ENCODE measurements around the gene TUBA3C.

The TUBA3C gene

GRCh38 chr13:19150712-19151228, 30.9 kb downstream of the TUBA3C start:
- Histone ChIP-seq H4K20me1 (ENCODE audit: insufficient read depth, low read length, poor library complexity, severe bottlenecking) (no peaks in the 10 kb centered on the region), H3F3A (ENCODE audit: low read depth) (no peaks in the 10 kb centered on the region), H3K4me3 (ENCODE audit: low read length, poor library complexity, severe bottlenecking) (no peak overlapping the region), H3K4me1 (ENCODE audit: insufficient read depth, low read length, poor library complexity, severe bottlenecking) (no peaks in the 10 kb centered on the region), H2AFZ (ENCODE audit: low read length) (no peak overlapping the region), H3K9ac (ENCODE audit: low read depth, low read length, poor library complexity, severe bottlenecking) (no peak overlapping the region), H3K9me2 (replicated peaks; ENCODE audit: low read depth, low read length) (no peaks in the 10 kb centered on the region), H3K36me3 (ENCODE audit: insufficient read depth, low read length) (no peaks in the 10 kb centered on the region), H3K4me2 (ENCODE audit: low read depth, low read length, poor library complexity, severe bottlenecking) (no peak overlapping the region), H3K79me2 (ENCODE audit: insufficient read depth, low read length) (no peaks in the 10 kb centered on the region), H3K27me3 (ENCODE audit: insufficient read depth, low read length, poor library complexity, severe bottlenecking) (no peaks in the 10 kb centered on the region), H3K9me3 (ENCODE audit: insufficient read depth, low read depth, low read length) (peaks cover 16% of the 10 kb centered on the region; the same call in 1 of the 2 replicates)
- no peak for TF ChIP-seq EZH2phosphoT487 (IDR thresholded peaks at IDR 0.05; ENCODE audit: borderline replicate concordance)
- TF ChIP-seq, protein P1, sequence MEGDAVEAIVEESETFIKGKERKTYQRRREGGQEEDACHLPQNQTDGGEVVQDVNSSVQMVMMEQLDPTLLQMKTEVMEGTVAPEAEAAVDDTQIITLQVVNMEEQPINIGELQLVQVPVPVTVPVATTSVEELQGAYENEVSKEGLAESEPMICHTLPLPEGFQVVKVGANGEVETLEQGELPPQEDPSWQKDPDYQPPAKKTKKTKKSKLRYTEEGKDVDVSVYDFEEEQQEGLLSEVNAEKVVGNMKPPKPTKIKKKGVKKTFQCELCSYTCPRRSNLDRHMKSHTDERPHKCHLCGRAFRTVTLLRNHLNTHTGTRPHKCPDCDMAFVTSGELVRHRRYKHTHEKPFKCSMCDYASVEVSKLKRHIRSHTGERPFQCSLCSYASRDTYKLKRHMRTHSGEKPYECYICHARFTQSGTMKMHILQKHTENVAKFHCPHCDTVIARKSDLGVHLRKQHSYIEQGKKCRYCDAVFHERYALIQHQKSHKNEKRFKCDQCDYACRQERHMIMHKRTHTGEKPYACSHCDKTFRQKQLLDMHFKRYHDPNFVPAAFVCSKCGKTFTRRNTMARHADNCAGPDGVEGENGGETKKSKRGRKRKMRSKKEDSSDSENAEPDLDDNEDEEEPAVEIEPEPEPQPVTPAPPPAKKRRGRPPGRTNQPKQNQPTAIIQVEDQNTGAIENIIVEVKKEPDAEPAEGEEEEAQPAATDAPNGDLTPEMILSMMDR (conservative IDR thresholded peaks at IDR 0.05; ENCODE audit: low read length): no peak

- no peaks in the 10 kb centered on the region for H3K79me2 ChIP-seq (ENCODE audit: insufficient read depth, low read length)
- H3K27me3 ChIP-seq (ENCODE audit: insufficient read depth, low read length, poor library complexity, severe bottlenecking): no peaks in the 10 kb centered on the region
- H4K20me1 ChIP-seq (ENCODE audit: insufficient read depth, low read length, poor library complexity, severe bottlenecking): no peaks in the 10 kb centered on the region
- TF ChIP-seq EZH2phosphoT487 (IDR thresholded peaks at IDR 0.05; ENCODE audit: borderline replicate concordance): no peak
- TF ChIP-seq, protein P1 (conservative IDR thresholded peaks at IDR 0.05; ENCODE audit: low read length): no peak
- no peak overlapping the region for H3K4me3 ChIP-seq (ENCODE audit: low read length, poor library complexity, severe bottlenecking)
- no peaks in the 10 kb centered on the region for H3F3A ChIP-seq (ENCODE audit: low read depth)
- peaks cover 16% of the 10 kb centered on the region; the same call in 1 of the 2 replicates for H3K9me3 ChIP-seq (ENCODE audit: insufficient read depth, low read depth, low read length)
- no peak overlapping the region for H3K9ac ChIP-seq (ENCODE audit: low read depth, low read length, poor library complexity, severe bottlenecking)
- H2AFZ ChIP-seq (ENCODE audit: low read length): no peak overlapping the region
- H3K36me3 ChIP-seq (ENCODE audit: insufficient read depth, low read length): no peaks in the 10 kb centered on the region
- no peak overlapping the region for H3K4me2 ChIP-seq (ENCODE audit: low read depth, low read length, poor library complexity, severe bottlenecking)
- H3K4me1 ChIP-seq (ENCODE audit: insufficient read depth, low read length, poor library complexity, severe bottlenecking): no peaks in the 10 kb centered on the region
- H3K9me2 ChIP-seq (replicated peaks; ENCODE audit: low read depth, low read length): no peaks in the 10 kb centered on the region
These were observed 31.4 kb downstream of the TUBA3C start for GRCh38 chr13:19150226-19150625.

DNA sequence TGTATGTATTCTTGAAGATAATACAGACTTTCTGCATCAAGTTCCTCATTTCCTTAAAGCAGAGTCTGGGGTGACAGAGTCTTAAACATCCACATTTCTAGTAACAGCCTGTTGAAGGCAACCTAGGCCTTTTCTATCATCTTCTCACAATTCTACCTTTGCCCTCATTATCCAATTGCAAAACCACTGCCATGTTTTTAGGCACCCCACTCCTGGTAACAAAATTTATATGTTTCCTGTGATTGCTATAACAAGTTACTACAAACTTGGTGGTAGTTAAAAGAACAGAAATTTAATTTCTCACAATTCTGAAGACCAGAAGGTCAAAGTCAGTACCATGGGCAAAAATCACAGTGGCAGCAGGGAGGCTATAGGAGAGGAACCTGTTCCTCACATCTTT, 33.1 kb downstream of the TUBA3C start:
- Histone ChIP-seq H3K9me2 (replicated peaks; ENCODE audit: low read depth, low read length) (no peaks in the 10 kb centered on the region), H3F3A (ENCODE audit: low read depth) (no peaks in the 10 kb centered on the region), H3K4me3 (ENCODE audit: low read length, poor library complexity, severe bottlenecking) (no peak overlapping the region), H3K27me3 (ENCODE audit: insufficient read depth, low read length, poor library complexity, severe bottlenecking) (no peaks in the 10 kb centered on the region), H3K4me2 (ENCODE audit: low read depth, low read length, poor library complexity, severe bottlenecking) (no peak overlapping the region), H3K9ac (ENCODE audit: low read depth, low read length, poor library complexity, severe bottlenecking) (no peak overlapping the region), H3K9me3 (ENCODE audit: insufficient read depth, low read depth, low read length) (peaks cover 13% of the 10 kb centered on the region; the same call in 1 of the 2 replicates), H4K20me1 (ENCODE audit: insufficient read depth, low read length, poor library complexity, severe bottlenecking) (no peaks in the 10 kb centered on the region), H3K36me3 (ENCODE audit: insufficient read depth, low read length) (no peaks in the 10 kb centered on the region), H3K79me2 (ENCODE audit: insufficient read depth, low read length) (no peaks in the 10 kb centered on the region), H2AFZ (ENCODE audit: low read length) (no peak overlapping the region), H3K4me1 (ENCODE audit: insufficient read depth, low read length, poor library complexity, severe bottlenecking) (no peaks in the 10 kb centered on the region)
- TF ChIP-seq EZH2phosphoT487 (IDR thresholded peaks at IDR 0.05; ENCODE audit: borderline replicate concordance): no peak
- TF ChIP-seq, protein P1 (conservative IDR thresholded peaks at IDR 0.05; ENCODE audit: low read length): no peak

Data from Loucy (cell line).